Stimulated activated naive CD4-positive, alpha-beta T cell treated with Interleukin-2 at 50 U/mL for 16 hours (primary cell): ENCODE measurements around the gene RNF115.
"Not testable (repeated sequence)": the region's sequence is repeated elsewhere in the genome, so short reads cannot be mapped to it uniquely, and the experiment has no call there.

Source experiments
- DNase-seq: peaks from one replicate; lab custom pipeline; 2025; lab: John Stamatoyannopoulos, UW

RNF115 gene

GRCh38 chr1:145777357-145778145 lies 46.3 kb downstream of the RNF115 start:
- no peak for DNase-seq

GRCh38 chr1:145773423-145773822 lies 50.5 kb downstream of the RNF115 start:
- DNase-seq = no peak

- no peak for DNase-seq
These were observed 52.8 kb downstream of the RNF115 start for GRCh38 chr1:145771056-145771455.

GRCh38 chr1:145768004-145768403 lies 55.9 kb downstream of the RNF115 start:
- DNase-seq = not testable (repeated sequence)

GRCh38 chr1:145766926-145767325 lies 57.0 kb downstream of the RNF115 start:
- DNase-seq = not testable (repeated sequence)

- not testable (repeated sequence) for DNase-seq
These were observed 58.1 kb downstream of the RNF115 start for GRCh38 chr1:145765585-145766360.

- DNase-seq = not testable (repeated sequence)
These were observed 58.8 kb downstream of the RNF115 start for GRCh38 chr1:145765127-145765526.

GRCh38 chr1:145764231-145764940 lies 59.5 kb downstream of the RNF115 start:
- not testable (repeated sequence) for DNase-seq

GRCh38 chr1:145762001-145762400 lies 61.9 kb downstream of the RNF115 start:
- DNase-seq = not testable (repeated sequence)

- not testable (repeated sequence) for DNase-seq
These were observed 62.4 kb downstream of the RNF115 start for GRCh38 chr1:145761498-145761897.

GRCh38 chr1:145760395-145760949 lies 63.4 kb downstream of the RNF115 start:
- not testable (repeated sequence) for DNase-seq

- no peak for DNase-seq
These were observed 64.2 kb downstream of the RNF115 start for GRCh38 chr1:145759721-145760120.

GRCh38 chr1:145758575-145758974 lies 65.3 kb downstream of the RNF115 start:
- DNase-seq = no peak

GRCh38 chr1:145758116-145758515 lies 65.8 kb downstream of the RNF115 start:
- no peak for DNase-seq

GRCh38 chr1:145757420-145757819 lies 66.5 kb downstream of the RNF115 start:
- no peak for DNase-seq

- no peak for DNase-seq
These were observed 72.3 kb downstream of the RNF115 start for GRCh38 chr1:145751491-145752037.

- no peak for DNase-seq
These were observed 73.5 kb downstream of the RNF115 start for GRCh38 chr1:145750426-145750825.

GRCh38 chr1:145747398-145748247 lies 76.3 kb downstream of the RNF115 start:
- DNase-seq = no peak

GRCh38 chr1:145740269-145740668 lies 83.6 kb downstream of the RNF115 start:
- DNase-seq = no peak

- DNase-seq = no peak
These were observed 87.7 kb downstream of the RNF115 start for GRCh38 chr1:145736191-145736590.

- no peak for DNase-seq
These were observed 93.0 kb downstream of the RNF115 start for GRCh38 chr1:145730900-145731299.
